IPS-NIHi11 (cell line): ENCODE measurements around the gene IARS2.
A peak's percentile ranks its signal among the peaks of the same experiment; 100 is the strongest.
"Not testable (repeated sequence)": the region's sequence is repeated elsewhere in the genome, so short reads cannot be mapped to it uniquely, and the experiment has no call there.

Source experiments
- DNase-seq: peaks from one replicate; pipeline ENCODE4 v3.0.0; 2012; ENCODE audit warnings: mixed read lengths, low spot score

Gene IARS2

GRCh38 chr1:220164517-220164916 lies 70.6 kb downstream of the IARS2 start:
- DNase-seq = no peak

- no peak for DNase-seq
Measured at GRCh38 chr1:220166853-220167252, 72.9 kb downstream of the IARS2 start.

- DNase-seq = not testable (repeated sequence)
Measured at GRCh38 chr1:220169887-220170286, 76.0 kb downstream of the IARS2 start.

- no peak for DNase-seq
Measured at GRCh38 chr1:220170836-220171526, 77.0 kb downstream of the IARS2 start.

- no peak for DNase-seq
Measured at GRCh38 chr1:220176540-220176939, 82.6 kb downstream of the IARS2 start.

- DNase-seq = no peak
Measured at GRCh38 chr1:220182111-220182510, 88.2 kb downstream of the IARS2 start.

GRCh38 chr1:220182656-220183055 lies 88.7 kb downstream of the IARS2 start:
- no peak for DNase-seq

GRCh38 chr1:220184506-220184905 lies 90.6 kb downstream of the IARS2 start:
- no peak for DNase-seq

- no peak for DNase-seq
Measured at GRCh38 chr1:220186752-220187151, 92.8 kb downstream of the IARS2 start.

GRCh38 chr1:220188538-220188937 lies 94.6 kb downstream of the IARS2 start:
- no peak for DNase-seq

GRCh38 chr1:220189750-220190347 lies 95.9 kb downstream of the IARS2 start:
- DNase-seq = peak; percentile 10

- no peak for DNase-seq
Measured at GRCh38 chr1:220195701-220196100, 101.8 kb downstream of the IARS2 start.
